SHP77 (cell line): ENCODE measurements around the gene PANK1.

Source experiments
- DNase-seq, 2 experiments: peaks; one replicate each; lab custom pipeline; 2025; lab: John Stamatoyannopoulos, UW

The PANK1 gene

DNA sequence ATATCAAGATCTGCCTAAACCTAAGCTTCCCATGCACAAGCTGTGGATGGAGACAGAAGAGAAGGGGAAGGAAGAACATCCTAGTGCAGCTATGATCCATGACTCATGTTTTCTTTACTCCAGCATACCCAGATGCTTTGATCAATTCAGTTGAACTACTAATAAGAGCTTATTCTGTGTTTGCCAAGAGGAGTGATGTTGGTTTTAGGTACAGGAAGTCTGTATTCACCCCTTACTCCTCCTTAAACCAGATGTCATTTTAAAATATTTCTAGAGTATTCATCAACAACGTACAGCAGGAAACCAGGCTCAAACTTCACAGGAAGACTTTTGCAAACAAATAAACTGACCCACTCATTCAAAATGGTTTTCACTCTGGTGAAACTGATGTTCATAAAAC, 29.2 kb downstream of the PANK1 start:
- no peak for DNase-seq

DNA sequence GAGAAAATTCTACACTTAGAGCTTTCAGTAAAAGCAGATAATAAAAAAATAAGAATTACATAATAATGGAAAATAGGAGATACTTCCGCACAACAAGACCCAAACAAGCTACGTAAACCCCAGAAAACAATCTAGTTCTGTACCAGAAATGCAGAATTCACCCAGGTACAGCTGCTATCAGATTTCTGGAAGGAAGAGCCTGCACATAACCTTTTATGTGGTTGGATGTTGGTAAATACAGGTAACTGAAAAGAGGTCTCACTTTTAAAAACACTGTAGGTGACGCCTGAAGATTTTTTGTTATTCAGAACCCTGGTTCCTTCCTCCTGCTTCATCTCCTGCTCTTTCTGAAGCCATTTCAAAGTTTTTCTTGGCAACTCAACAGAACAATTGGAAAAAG, 29.9 kb downstream of the PANK1 start:
- no peak for DNase-seq

DNA sequence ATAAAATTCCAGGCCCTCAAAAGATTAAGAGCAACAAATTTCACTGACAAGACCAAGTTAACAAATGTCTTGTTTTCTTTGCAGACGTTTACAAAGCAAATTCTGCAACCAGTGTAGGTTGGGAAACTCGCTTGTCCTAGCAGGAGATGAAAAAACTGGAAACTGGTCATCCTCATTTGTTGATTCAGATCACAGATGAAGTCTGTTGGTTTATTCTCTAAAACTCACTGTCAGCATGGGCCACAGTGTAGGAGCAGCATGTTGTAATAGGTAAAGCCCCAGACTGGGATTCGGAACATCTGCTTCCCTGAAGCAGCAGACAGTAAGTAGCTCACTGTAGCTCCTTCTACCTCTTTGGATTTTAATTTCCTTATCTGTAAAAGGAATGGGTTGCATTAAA, 31.5 kb downstream of the PANK1 start:
- DNase-seq: no peak

DNA sequence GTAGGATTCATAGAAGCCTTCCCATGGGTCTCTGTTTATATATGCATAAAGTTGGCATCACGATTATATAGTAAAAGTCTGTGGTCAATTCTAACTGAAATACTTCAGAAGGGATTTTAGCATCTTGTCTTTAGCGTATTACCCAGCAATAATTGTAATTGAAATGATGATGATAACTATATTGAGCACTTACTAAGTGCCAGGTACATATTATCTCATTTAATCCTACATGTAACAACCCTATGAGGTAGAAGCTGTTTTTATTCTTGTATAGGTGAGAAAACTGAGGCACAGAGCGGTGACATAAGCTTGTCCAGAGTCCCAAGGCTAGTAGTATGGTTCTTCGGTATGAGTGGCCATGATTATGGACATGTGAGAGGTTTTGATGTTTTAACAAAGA, 33.8 kb downstream of the PANK1 start:
- no peak for DNase-seq

- DNase-seq: no peak
These were observed 35.2 kb downstream of the PANK1 start for GRCh38 chr10:89609833-89610346.

- no peak for DNase-seq
These were observed 40.8 kb downstream of the PANK1 start for GRCh38 chr10:89604200-89604599.

DNA sequence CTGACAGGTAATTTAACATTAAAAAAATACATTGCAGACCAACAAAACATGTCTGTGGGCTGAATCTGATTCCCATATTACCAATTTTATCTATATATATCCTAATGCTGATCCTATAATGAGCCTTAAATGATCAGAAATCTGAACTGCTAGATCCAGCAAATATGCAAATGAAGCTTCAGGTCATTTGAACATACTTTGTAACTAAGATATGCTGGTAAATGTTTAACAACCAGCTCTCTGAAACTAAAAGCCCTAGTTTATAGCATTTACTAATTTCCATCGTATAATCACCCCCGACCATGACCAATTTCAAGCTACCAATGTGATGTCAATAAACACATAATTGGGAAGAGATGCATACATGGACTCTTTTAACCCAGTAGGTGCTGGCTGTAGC, 42.1 kb downstream of the PANK1 start:
- no peak for DNase-seq

DNA sequence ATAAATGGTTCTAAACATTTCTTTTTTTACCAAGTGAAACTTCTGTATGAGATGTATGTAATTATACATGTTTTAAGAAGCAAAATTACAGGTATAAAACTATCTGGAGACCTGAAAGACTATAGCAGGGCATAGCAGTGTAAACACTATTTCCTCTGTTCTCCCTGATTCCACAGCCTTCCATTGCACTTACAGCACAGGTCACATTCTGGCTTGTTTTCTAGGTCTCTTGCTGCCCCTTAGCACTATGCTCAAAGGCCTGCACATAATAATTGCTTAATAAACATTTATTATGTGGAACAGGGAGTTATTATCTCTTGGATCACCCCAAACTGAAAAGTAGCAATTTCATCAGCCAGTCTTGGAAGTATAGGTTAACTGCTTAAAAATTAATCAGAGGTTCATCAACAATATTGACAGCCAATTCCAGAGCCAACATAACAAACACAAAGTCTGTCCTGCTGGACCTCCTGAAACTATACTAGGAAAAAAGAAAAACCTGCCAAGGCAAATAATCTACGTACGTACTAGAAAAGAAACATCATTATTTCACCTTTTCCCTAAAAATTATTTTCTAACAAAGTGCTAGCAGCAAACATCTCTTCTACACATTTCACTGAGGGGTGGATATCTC, 43.2 kb downstream of the PANK1 start:
- no peak for DNase-seq

DNA sequence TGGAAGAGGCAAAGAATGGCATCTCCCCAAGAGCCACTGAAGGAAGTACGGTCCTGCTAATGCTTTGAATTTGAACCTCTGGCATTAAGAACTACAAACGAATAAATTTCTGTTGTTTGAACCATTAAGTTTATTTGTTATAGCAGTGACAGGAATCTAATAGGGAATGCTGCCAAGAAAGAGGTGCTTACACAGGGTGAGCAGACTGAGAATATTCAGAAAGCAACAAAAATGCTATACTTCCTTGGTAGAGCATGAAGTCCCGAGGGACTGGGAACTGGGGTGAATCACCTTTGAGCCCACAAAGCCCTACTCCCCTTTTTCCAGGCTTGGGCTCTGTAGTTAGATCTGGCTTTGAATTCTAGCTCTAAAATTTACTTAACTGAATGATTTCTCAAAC, 45.0 kb downstream of the PANK1 start:
- DNase-seq: no peak

DNA sequence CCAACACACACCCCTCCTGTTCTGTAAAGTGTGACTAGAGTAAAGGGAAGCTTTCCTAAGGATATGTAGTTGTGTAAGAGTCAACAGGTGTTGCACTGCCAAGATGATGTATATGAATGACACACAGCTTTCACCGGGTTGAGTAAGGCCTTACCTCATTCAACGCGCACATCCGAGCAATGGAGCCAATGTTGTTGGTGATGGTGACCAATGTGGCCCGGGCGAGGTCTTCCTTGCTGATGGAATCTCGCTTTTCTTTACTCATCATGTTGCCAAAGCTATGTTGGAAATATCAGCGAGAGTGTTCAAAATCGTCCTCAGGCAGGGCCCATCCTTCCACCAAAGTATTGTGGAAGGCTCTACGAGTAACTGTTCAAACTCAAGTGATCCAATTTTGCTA, 52.0 kb downstream of the PANK1 start:
- DNase-seq: no peak

- DNase-seq: no peak
These were observed 52.5 kb downstream of the PANK1 start for GRCh38 chr10:89592539-89592938.

GRCh38 chr10:89591796-89592271, 53.2 kb downstream of the PANK1 start:
- no peak for DNase-seq

GRCh38 chr10:89591111-89591795, 53.8 kb downstream of the PANK1 start:
- DNase-seq: no peak

DNA sequence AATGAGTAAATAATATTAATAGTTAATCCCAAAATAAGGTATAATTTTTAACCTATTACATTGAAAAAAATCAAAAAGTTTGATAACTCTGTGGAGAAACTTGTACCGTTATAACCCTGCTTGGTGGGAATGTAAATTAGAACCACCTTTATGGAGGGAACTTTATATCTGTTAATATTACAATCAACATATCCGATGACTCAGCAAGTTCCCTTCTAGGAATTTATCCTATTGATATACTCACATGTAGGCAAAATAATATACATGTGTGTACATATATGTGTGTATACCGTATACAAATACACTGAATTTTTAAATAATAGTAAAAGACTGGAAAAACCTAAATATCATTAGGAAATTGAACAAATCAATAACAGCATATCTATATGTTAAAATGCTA, 54.7 kb downstream of the PANK1 start:
- DNase-seq: no peak

DNA sequence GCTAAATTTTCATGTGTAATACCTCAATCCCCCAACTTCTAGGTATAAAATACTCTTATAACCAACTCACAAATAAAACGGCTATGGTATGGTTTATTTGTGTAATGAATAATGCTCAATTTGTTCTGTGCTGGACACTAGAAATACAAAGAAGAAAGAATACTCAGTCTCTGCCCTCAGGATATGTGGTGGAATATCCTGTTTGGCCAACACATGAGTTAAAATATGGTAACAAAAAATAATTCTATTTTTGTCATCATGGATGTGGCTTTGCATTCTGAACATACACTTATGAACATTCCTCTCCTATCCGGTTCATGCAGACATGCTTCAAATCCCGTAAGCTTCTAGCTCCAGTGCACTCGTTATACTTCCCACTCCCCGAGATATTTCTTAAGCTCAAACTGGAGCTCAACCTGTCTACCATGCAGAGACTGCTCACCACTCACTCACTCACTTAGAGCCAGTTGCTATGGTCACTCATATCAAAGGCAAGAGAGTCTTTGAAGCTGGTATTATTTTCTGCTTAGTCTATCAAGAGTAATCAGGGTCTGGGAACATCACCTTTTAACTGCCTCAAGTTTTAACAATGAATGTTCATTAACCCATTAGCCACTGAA, 55.8 kb downstream of the PANK1 start:
- no peak for DNase-seq

GRCh38 chr10:89588671-89589070, 56.4 kb downstream of the PANK1 start:
- DNase-seq: no peak

DNA sequence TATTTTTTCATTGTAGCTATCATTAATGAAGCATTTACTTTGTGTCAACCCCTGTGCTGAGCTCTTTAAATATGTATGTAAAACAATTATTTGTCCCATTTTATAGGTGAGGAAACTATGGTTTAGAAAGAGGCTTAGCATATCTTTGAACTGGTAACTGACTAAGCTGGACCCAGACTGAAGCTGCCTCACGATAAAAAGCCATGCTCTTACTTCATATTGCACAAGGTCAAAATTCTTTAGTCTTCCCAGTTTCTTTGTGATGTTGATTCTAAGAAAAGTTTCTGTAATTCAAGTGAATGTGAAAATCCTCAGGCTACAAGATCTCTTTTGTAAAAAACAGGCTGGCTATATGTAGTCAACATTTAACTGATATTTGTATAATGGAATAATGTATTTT, 63.0 kb downstream of the PANK1 start:
- DNase-seq: no peak

GRCh38 chr10:89580243-89580642, 64.8 kb downstream of the PANK1 start:
- no peak for DNase-seq

GRCh38 chr10:89576696-89577095, 68.3 kb downstream of the PANK1 start:
- no peak for DNase-seq

DNA sequence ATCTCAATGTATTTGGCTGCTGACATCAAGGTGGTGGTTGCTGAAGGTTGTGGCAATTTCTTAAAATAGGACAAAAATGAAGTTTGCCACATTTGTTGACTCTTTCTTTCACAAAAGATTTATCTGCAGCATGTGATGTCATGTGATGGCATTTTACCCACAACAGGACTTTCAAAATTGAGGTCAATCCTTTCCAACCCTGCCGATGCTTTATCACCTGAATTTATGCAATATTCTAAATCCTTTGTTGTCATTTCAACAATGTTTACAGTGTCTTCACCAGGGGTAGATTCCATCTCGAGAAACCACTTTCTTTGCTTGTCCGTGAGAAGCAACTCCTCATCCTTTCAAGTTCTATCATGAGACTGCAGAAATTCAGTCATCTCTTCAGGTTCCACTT, 69.0 kb downstream of the PANK1 start:
- DNase-seq: no peak

DNA sequence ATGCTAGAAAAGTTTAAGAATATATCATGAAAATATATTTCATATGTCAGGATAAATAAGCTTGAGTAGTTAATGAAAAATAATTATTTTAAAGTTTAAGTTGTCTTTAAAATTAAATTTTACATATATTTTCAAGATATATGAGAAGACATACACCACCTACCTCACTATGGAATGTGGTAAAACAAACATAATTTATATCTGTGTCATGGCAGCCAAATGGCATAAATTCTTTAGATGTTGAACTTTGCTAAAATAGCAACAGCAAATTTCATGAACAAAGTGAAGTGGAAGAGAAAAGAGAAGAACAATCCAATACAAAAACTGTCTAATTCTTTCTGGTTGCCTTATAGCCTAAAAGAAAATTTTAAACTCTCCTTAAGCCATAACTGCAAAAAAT, 70.0 kb downstream of the PANK1 start:
- no peak for DNase-seq

- no peak for DNase-seq
These were observed 70.7 kb downstream of the PANK1 start for GRCh38 chr10:89574368-89574767.

- DNase-seq: no peak
These were observed 77.3 kb downstream of the PANK1 start for GRCh38 chr10:89567576-89568245.
